Astrocyte (in vitro differentiated cells and primary cell): Measurements from ENCODE around the gene LYZL6.

Experiments used
- CTCF ChIP-seq: IDR thresholded peaks from 2 replicates; pipeline ENCODE4 v1.5.1; 2011; ENCODE audit warnings: low read depth, mild to moderate bottlenecking, inconsistent platforms, low read length, moderate library complexity; ENCODE audit not compliant: insufficient read depth
- EZH2 ChIP-seq: IDR thresholded peaks from 2 replicates; pipeline ENCODE4 v1.6.1; 2012; ENCODE audit warnings: mild to moderate bottlenecking, low read length, inconsistent platforms; ENCODE audit not compliant: insufficient read depth

DNA sequence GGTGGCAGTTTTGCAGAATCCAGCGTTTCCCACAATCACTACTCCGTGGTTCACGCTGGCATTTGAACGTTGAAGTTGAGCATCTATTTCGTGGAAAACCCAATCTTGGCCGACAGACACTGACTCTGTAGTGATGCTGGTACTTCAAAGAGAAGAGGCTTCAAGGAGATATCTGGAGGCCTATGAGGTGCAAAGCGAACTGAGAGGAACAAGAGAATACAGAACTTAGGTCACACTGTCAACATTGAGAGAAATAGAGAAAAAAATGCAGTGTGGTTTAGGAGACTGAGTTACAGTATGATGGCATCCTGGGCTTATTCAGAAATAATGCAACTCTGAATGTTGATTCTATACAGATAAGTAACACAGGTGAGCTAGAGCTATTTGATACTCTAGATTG, 21.8 kb upstream of the LYZL6 start:
- TF ChIP-seq CTCF (no peak), EZH2 (no peak)
